ENCODE results near the gene LDLRAD2. TPM values are rescaled to one million over a fixed set of nuclear protein-coding genes. Genes with fewer than 3 reads are reported as not detected.

The LDLRAD2 gene
- total and polyA plus RNA-seq, 2 of the 8 experiments (the other 6 are each of a cell fraction or from before 2014, with no cell fraction given), result 0.48 to 0.74 TPM

DNA sequence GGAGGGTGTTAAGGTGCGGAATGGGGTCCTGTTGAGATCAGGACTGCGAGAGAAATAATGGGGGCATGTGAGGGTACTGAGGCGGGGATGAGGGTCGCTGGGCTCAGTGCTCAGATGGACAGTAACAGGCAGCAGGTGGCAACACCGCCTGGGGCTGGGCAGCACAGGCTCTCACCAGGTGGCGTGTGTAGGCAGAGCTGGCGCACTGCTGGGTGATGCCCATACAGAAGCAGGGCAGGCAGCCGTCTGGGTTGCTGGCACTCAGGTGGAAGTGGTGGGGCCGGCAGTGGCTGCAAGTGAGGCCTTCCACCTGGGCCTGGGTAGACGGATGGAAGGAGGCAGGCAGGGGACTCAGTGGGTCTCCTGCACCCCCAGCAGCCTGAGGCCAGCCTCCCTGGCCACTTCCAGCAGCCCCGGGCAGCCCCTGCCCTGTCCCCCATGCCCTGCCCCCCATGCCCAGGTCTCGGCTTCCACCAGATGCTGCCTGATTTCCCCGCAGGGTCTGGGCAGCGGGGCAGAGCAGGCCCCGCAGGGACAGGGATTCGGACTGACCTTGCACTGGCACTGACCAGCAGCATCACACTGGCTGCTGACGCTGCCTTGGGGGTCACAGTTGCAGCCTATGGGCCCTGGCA lies 60.5 kb downstream of the LDLRAD2 start:
- Histone ChIP-seq H3K4me3 (ENCODE audit: extremely low read depth in 1 of 4, insufficient read depth in 2 of 4, low read depth in 3 of 4, low read length in 4 of 4) (no peak overlapping the region), H3K4me2 (ENCODE audit: insufficient read depth in 1 of 2, low read depth in 2 of 2, low read length in 2 of 2) (no peak overlapping the region), H3K4ac (replicated peaks; ENCODE audit: insufficient read length, low read depth, low read length) (no peak overlapping the region), H3K14ac (ENCODE audit: insufficient read length) (no peak overlapping the region), H3K27me3 (replicated peaks in 1 of 4; ENCODE audit: control insufficient read depth in 3 of 4, extremely low read depth in 1 of 4, insufficient read depth in 3 of 4, low read length in 3 of 4) (no peaks in the 10 kb centered on the region; a peak in 1 of 7 replicates), H2AK5ac (ENCODE audit: low read depth, low read length) (no peak overlapping the region), H4K5ac (ENCODE audit: insufficient read length, low read depth, low read length) (no peak overlapping the region), H2BK20ac (ENCODE audit: low read length) (no peak overlapping the region), H3K79me2 (ENCODE audit: control insufficient read depth in 1 of 2, insufficient read depth in 2 of 2, low read length in 2 of 2) (no peaks in the 10 kb centered on the region), H3K56ac (replicated peaks; ENCODE audit: insufficient read length, low read depth, low read length) (no peak overlapping the region), H4K8ac (ENCODE audit: extremely low read depth, insufficient read depth, low read length) (no peak overlapping the region; the same call in 1 of the 2 replicates), H2BK12ac (ENCODE audit: low read depth, low read length) (no peak overlapping the region), H3K18ac (ENCODE audit: extremely low read depth, low read length) (no peak overlapping the region), H3K79me1 (ENCODE audit: low read depth, low read length) (no peaks in the 10 kb centered on the region), H2BK5ac (ENCODE audit: low read depth, low read length) (no peak overlapping the region; the same call in 1 of the 2 replicates), H3K27ac (ENCODE audit: low read depth, low read length) (no peak overlapping the region), H3K23me2 (ENCODE audit: low read depth, low read length) (no peaks in the 10 kb centered on the region), H2BK120ac (replicated peaks; ENCODE audit: low read depth, low read length) (no peak overlapping the region), H3K36me3 (ENCODE audit: control insufficient read depth in 2 of 4, insufficient read depth in 4 of 4, low read length in 3 of 4) (peaks cover 21 to 49% (median 39%) of the 10 kb centered on the region in 4 experiments; a peak in 6 of 8 replicates), H4K20me1 (replicated peaks in 1 of 2; ENCODE audit: control insufficient read depth in 1 of 2, insufficient read depth in 2 of 2, low read length in 2 of 2) (peaks cover 0 to 5% of the 10 kb centered on the region in 2 experiments), H3K9me3 (ENCODE audit: insufficient read depth in 2 of 2, low read depth in 1 of 2, low read length in 1 of 2) (no peaks in the 10 kb centered on the region), H3K23ac (ENCODE audit: insufficient read length) (no peak overlapping the region), H4K91ac (replicated peaks; ENCODE audit: insufficient read length, low read length) (no peak overlapping the region), H2BK15ac (ENCODE audit: low read length) (no peak overlapping the region), H3K9ac (replicated peaks in 1 of 4; ENCODE audit: extremely low read depth in 1 of 4, low read depth in 3 of 4, low read length in 3 of 4) (no peak overlapping the region), H3K4me1 (replicated peaks in 1 of 4; ENCODE audit: control insufficient read depth in 3 of 4, insufficient read depth in 4 of 4, low read length in 3 of 4) (no peaks in the 10 kb centered on the region; a peak in 1 of 7 replicates), H2AFZ (ENCODE audit: low read length) (no peak overlapping the region)
- CTCF ChIA-PET (ENCODE audit: partially characterized antibody), result interaction anchor here (0.7 to 1.5 kb wide), 2 partner anchors 10 to 23 kb away, joined by 3 to 6 read pairs; no protein-coding TSS in a partner anchor
- WGBS, 2 experiments (ENCODE audit: extremely low coverage in 1 of 2, insufficient coverage in 1 of 2, insufficient read length in 1 of 2, insufficient replicate concordance in 2 of 2, low coverage in 1 of 2, low lambda C conversion rate in 2 of 2, missing lambda C conversion rate in 1 of 2), result 90% methylated on average over 14 of the region's 17 CpGs; no CpG with 5 or more reads in 1 of the 2 experiments
- no peak for DNase-seq (ENCODE audit: low read depth in 1 of 2, low spot score in 2 of 2)
- no peak for FAIRE-seq
- POLR2A ChIA-PET (ENCODE audit: partially characterized antibody), result no interaction called here
- TF ChIP-seq, protein P1, sequence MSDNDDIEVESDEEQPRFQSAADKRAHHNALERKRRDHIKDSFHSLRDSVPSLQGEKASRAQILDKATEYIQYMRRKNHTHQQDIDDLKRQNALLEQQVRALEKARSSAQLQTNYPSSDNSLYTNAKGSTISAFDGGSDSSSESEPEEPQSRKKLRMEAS (IDR thresholded peaks at IDR 0.05), result no peak
- TF ChIP-seq EP300 (IDR thresholded peaks at IDR 0.05; ENCODE audit: borderline replicate concordance in 1 of 2, low read depth in 2 of 2, low read length in 2 of 2) (no peak), SUZ12 (IDR thresholded peaks at IDR 0.05; ENCODE audit: low read length) (no peak), CREB1 (IDR thresholded peaks at IDR 0.05) (no peak), YY1 (IDR thresholded peaks at IDR 0.05; ENCODE audit: low read depth, low read length) (no peak), SIX5 (IDR thresholded peaks at IDR 0.05; ENCODE audit: low read depth, low read length) (no peak), BRCA1 (IDR thresholded peaks at IDR 0.05; ENCODE audit: low read depth, low read length) (no peak), TBP (IDR thresholded peaks at IDR 0.05; ENCODE audit: low read depth, low read length) (no peak), TAF1 (IDR thresholded peaks at IDR 0.05; ENCODE audit: low read depth, low read length) (no peak)
- TF ChIP-seq, protein P2, sequence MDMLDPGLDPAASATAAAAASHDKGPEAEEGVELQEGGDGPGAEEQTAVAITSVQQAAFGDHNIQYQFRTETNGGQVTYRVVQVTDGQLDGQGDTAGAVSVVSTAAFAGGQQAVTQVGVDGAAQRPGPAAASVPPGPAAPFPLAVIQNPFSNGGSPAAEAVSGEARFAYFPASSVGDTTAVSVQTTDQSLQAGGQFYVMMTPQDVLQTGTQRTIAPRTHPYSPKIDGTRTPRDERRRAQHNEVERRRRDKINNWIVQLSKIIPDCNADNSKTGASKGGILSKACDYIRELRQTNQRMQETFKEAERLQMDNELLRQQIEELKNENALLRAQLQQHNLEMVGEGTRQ (IDR thresholded peaks at IDR 0.05; ENCODE audit: low read length), result no peak
- TF ChIP-seq, protein P3, sequence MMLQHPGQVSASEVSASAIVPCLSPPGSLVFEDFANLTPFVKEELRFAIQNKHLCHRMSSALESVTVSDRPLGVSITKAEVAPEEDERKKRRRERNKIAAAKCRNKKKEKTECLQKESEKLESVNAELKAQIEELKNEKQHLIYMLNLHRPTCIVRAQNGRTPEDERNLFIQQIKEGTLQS (IDR thresholded peaks at IDR 0.05; ENCODE audit: insufficient read depth, low read depth, low read length), result no peak

All from H1 (cell line).